ENCODE measurements around the gene PPP2R2C. TPM values are rescaled to one million over a fixed set of nuclear protein-coding genes. Genes with fewer than 3 reads are reported as not detected.
A peak's percentile ranks its signal among the peaks of the same experiment; 100 is the strongest.

Gene PPP2R2C
- total RNA-seq, 1 experiment from 2014 or later = 32.9 TPM

DNA sequence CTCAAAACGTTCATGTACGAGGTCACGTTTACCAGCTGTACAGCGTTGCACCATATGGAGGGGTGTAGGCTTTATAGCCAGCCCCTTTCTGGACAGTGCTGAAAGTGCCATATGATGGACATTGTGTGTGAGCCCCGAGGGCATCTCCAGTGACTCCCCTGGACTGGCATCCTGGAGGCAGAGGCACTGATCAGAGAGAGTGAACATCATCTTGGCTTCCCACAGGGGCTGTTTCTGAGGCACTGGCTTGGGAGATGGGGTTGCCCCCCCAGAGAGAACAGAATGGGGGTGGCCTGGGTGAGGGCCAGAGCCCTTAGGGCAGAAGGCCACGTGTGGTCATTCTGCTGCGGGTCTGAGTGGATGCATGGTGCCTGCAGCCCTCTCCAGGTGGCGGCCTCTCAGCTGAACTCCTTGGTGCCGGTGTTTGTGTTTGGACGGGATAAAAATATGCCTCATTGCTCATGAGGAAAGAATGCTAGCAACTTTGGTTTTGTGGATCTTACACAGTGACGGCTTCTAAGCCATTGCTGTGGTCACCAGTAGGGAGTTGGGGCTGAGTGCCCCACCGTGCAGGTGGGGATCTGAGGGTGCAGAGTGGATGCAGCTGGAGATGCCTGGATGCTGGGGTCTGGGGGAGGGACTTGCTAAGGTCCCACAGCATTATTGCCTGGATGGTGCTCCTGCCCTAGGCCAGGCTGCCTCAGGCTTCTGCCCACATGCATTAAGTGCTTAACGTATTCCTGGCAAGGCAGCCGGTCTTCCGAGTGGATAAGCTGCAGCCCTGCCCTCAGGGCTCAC is 199.4 kb downstream of the PPP2R2C start:
- ChIA-PET POLR2A (no interaction called here), RAD21 (ENCODE audit: low non-redundant PET in 1 of 2, low total read pairs in 2 of 2, uncharacterized antibody in 2 of 2, unreplicated experiment in 2 of 2) (no interaction called here), CTCF (interaction anchor here (1.1 kb wide), 1 partner anchor 9 kb away, joined by 4 read pairs; no protein-coding TSS in a partner anchor)
- Histone ChIP-seq H3K9me2 (ENCODE audit: insufficient read depth) (no peaks in the 10 kb centered on the region), H3K4me1 (ENCODE audit: control insufficient read depth in 1 of 2, insufficient read depth in 2 of 2, low read length in 2 of 2) (peaks cover 39 to 43% of the 10 kb centered on the region in 2 experiments), H2AFZ (ENCODE audit: low read depth, low read length, poor library complexity, severe bottlenecking) (no peak overlapping the region), H3K4me2 (ENCODE audit: low read length) (peak overlapping the region; percentile 77), H3K9me3 (ENCODE audit: control insufficient read depth in 1 of 2, insufficient read depth in 1 of 2, low read depth in 1 of 2, low read length in 2 of 2) (no peaks in the 10 kb centered on the region), H3K36me3 (ENCODE audit: control insufficient read depth in 1 of 2, insufficient read depth in 2 of 2, low read length in 2 of 2) (no peaks in the 10 kb centered on the region), H3K79me2 (ENCODE audit: insufficient read depth, low read length) (peaks cover 6% of the 10 kb centered on the region; the same call in 1 of the 2 replicates), H4K20me1 (ENCODE audit: insufficient read depth) (no peaks in the 10 kb centered on the region), H3K27ac (ENCODE audit: low read depth, low read length) (peak overlapping the region; percentile 8), H3K4me3 (replicated peaks in 1 of 2; ENCODE audit: low read depth in 1 of 2, low read length in 2 of 2) (peak overlapping the region in 1 of 2 experiments; percentile 33; a peak in 2 of 4 replicates), H3K27me3 (ENCODE audit: insufficient read depth, low read length) (no peaks in the 10 kb centered on the region), H3K9ac (ENCODE audit: low read length) (peak overlapping the region; percentile 40)
- DNase-seq (ENCODE audit: low read depth, low spot score) (no peak), ATAC-seq (peak; percentile 47)
- intact Hi-C loops (cut with micrococcal nuclease) = no loop called here
- BruUV-seq (replicated peaks) = no TSS peak
- TF ChIP-seq POLR2A (IDR thresholded peaks at IDR 0.05; ENCODE audit: borderline replicate concordance, extremely low read depth, insufficient read depth, insufficient read length) = no peak
- TF ChIP-seq MAX (IDR thresholded peaks at IDR 0.05) = peak; percentile 49
- peak; percentile 46 for TF ChIP-seq SP1 (IDR thresholded peaks at IDR 0.05; ENCODE audit: low read depth)
- peak; percentile 37; the same call in 1 of the 2 replicates for TF ChIP-seq FOSL1 (IDR thresholded peaks at IDR 0.05; ENCODE audit: low read depth)
- no peak for TF ChIP-seq CBX3 (IDR thresholded peaks at IDR 0.05; ENCODE audit: low read depth)
- no peak for TF ChIP-seq EZH2phosphoT487 (IDR thresholded peaks at IDR 0.05; ENCODE audit: borderline replicate concordance)
- 0 out of 2 replicates have a peak, but pooled peaks have one; percentile 30 for TF ChIP-seq SIN3A (IDR thresholded peaks at IDR 0.05; ENCODE audit: low read depth)
- no peak for TF ChIP-seq CEBPB (IDR thresholded peaks at IDR 0.05; ENCODE audit: low read depth)

Data from HCT116 (cell line).